ENCODE results near the gene ARHGAP20. TPM values are rescaled to one million over a fixed set of nuclear protein-coding genes. Genes with fewer than 3 reads are reported as not detected.
"Not testable (repeated sequence)": the region's sequence is repeated elsewhere in the genome, so short reads cannot be mapped to it uniquely, and the experiment has no call there.

The ARHGAP20 gene
- total RNA-seq, 1 experiment from 2014 or later, result not detected

DNA sequence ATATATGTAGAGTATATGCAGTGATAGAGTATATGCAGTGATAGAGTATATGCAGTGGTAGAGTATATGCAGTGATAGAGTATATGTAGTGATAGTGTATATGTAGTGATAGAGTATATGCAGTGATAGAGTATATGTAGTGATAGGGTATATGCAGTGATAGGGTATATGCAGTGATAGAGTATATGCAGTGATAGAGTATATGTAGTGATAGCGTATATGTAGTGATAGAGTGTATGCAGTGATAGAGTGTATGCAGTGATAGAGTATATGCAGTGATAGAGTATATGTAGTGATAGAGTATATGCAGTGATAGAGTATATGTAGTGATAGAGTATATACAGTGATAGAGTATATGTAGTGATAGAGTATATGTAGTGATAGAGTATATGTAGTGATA lies 92.9 kb downstream of the ARHGAP20 start:
- DNase-seq (ENCODE audit: extremely low read depth, low read depth), result not testable (repeated sequence)

DNA sequence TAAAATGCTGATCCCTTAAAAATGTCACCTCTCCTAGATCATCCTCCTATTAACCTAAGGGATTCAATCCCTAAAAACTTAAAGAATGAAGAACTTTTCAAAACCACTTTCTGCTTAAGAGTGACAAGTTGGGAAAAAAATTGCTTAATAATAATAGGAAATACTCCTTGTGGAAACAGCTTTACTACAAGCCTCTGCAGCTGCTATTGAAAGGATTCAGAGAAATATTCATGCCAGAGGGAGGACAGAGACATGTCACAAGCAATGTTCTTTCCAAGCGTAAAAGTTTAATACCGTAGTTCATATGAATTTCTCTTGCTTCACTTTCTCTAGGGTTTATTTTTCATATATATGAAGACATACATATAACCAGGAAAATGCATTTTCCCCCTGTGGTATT lies 98.2 kb downstream of the ARHGAP20 start:
- DNase-seq (ENCODE audit: extremely low read depth, low read depth), result no peak

DNA sequence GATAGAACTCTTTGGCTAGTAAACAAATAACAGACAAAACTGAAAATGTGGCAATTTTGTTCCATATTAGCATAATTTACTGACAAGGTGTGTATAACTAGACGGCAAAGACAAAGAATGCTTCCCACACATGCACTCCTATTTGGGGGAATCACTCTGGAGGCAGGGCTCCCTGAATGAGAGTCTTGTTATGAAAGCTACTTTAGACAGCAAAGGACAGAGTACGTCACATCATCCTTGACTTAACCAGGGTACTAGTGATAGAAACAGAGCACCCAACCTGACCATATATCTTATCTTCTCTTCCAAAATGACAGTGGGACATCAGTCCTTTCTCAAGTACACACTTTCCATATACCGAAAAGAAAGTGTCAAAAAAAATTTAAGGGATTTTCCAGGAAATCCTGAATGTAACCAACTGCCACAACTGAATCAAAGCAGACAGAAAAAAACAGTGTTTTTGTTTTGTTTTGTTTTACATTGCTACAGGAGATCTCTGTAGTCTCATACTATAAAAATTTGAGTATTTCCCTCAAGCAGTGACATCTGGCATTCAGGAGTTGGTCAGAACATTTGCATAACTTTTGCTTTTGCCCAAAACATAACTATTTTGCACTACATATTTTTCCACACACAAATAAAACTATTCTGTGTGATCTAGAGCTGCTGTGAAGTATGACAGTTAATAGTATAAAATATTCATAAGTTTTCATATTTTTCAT lies 98.9 kb downstream of the ARHGAP20 start:
- no peak for DNase-seq (ENCODE audit: extremely low read depth, low read depth)

DNA sequence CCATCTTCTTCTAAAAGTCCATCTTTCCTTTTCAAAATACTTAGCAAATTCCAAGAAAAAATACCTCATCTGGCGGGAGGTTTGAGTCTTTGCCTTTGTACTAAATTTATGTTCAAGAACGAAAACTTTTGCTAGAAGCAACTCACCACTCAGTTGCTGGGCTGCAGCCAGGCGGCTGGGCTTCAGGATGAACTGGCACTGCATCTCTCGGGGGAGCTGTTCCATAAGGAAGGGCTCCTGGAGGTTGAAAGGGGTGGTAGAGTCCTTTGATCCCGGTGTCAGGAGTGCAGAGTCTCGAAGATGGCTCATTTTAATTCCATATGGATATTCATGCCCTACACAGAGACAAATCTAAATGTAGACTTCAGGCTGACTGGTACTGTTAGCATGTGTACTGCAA lies 105.8 kb downstream of the ARHGAP20 start:
- DNase-seq (ENCODE audit: extremely low read depth, low read depth), result no peak

DNA sequence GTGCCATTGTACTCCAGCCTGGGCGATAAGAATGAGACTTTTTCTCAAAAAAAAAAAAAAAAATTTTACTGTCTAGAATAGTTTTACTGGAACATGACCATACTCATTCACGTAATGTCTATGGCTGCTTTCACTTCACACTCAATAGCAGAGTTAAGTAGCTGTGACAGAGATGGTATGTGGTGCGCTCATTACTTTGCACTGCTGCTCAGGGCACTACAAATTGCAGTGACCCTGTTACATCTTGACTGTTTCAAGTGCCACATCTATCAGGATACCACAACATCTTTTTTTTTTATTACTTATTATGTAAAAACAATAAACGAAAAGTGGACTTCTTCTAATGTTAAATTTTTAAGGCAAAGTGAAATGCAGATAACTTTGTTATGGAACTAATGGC lies 110.3 kb downstream of the ARHGAP20 start:
- no peak for DNase-seq (ENCODE audit: extremely low read depth, low read depth)

DNA sequence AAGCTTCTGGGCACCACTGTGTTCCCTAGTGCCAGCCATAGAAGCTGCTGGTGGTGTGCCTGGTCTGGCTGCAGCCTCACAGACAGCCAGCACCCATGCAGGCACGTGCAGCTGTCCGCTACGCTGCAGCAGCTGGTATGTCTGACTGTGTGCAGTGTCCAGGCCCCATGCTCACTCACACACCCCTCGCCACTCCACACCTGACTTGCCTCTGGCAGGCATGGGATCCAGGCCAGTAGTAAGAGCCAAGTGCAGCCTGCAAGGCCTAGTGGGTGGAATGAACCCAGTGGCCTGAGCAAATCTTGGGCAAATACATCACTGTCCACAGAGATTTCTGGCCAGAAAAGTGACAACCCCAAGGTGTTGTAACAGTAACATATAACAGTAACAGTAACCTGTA lies 111.9 kb downstream of the ARHGAP20 start:
- no peak for DNase-seq (ENCODE audit: extremely low read depth, low read depth)

DNA sequence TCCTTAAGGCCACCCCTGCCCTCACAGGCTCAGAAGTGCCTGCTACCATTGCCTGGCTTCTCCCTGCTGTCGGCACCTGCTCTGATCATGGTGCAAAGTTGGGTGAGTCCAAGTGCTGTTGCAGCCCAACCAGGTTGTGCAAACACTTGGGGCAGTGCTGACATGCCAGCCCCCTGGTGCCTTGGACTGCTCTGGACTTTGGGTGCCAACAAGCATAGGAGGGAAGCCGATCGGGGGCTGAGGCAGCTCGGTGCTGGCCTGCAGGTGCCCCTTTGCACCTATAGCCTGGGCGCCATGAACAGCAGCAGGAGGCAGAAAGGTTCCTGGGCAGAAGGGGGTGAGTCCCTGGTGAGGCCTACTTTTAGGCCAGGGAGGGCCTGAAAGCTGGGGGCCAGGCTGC lies 113.0 kb downstream of the ARHGAP20 start:
- DNase-seq (ENCODE audit: extremely low read depth, low read depth), result no peak

DNA sequence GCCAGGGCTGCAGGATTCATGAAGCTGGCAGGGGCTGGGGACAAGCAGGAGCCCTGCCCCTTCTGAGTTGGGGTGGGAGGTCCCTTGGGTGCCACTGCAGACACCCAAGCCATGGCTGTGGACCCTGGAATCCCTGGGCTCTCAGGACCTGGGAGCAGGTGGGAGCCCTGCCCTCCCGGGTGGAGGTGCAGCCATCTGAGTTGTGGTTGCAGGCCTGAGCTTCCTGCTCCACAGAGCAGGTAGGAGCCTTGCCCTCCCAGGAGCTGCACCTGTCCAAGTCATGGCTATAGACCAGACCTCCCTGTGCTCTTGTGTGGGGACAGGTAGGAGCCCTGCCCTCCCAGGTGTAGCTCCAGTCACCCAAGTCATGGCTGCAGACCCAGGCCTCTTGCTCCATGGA lies 113.5 kb downstream of the ARHGAP20 start:
- DNase-seq (ENCODE audit: extremely low read depth, low read depth), result no peak

DNA sequence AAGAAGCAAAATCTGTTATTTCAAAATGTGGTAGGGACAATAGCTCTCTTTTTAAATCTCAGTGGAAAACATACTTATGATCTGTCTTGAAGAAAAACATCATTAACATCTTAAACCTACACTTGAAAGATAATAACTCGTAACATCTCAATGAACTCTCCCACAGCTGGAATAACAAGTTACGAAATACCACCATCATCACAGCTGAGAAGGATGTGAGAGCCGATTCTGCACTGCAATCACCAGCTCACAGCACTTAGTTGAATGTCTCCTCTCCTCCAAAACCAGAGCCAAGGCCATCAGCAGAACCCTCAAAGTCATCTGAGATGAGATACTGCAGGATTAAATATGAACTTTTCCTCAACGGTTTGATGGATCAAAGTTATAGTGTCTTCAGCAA lies 124.3 kb downstream of the ARHGAP20 start:
- no peak for DNase-seq (ENCODE audit: extremely low read depth, low read depth)

DNA sequence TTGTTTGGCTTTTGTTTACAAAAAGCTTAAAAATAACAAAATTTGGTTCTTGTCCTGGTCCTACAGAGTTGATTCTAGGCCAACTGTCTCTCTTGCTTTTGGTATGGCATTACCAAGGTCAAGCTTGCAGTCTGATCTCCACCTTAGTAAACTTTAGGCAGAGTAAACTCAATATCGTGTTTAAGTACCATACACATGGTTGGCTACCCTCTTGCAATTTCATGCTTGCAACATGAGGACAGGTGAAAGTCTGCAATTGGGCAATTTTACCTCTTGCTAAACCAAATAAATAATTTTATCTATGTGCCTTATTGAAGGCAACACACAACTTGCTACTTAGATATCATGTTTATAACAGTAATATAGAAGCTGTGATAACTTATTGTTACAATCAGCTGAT lies 125.1 kb downstream of the ARHGAP20 start:
- no peak for DNase-seq (ENCODE audit: extremely low read depth, low read depth)

DNA sequence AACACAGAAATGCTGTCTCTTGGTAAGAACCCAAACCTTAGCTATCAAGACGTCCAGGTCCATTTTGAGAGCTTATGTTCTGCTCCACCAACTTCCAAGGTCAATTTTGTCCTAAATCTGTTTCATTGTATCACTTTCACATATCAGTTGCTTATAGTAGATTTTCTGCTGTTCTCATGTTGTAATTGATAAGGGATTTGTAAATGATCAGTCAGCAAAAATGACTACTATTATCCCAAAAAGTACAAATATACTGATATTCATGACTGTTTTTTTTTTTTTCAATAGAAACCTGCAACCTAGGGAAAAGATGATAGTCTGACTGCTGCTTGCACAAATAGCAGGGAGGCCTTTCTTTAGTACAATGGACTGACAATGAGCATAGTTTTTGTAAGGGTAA lies 128.1 kb downstream of the ARHGAP20 start:
- DNase-seq (ENCODE audit: extremely low read depth, low read depth), result no peak

DNA sequence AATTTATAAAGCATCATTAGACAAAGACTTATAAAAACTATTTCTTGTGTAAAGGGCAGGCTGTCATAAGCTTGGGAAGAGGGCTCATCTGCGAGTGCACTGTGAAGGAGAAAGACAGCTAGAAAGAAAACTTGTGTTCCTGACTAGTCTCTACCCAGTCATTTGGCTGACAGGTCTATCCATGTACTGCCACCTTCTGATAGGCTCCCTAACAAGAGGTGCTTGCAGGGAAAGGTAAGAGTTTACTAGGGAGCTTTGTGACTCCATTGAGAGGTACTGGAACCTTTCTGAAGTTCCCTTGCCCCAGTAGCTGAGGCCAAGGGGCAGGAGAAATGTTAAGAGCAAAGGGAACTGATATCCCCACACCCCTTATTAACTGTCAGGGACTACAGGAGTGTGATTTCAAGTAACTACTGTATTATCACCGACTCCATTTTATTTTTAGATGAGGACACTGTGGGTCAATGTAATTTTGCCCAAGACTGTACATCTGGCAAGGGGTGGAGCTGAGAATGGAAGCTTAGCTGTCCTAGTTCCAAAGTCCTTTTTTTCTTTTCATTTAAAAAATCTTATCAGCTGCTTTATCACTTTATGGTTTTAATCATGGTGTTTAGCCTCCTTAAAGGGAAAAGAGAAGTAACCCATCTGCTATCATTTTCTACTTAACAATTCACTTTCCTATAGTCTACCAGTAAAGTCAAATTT lies 129.4 kb downstream of the ARHGAP20 start:
- DNase-seq (ENCODE audit: extremely low read depth, low read depth), result no peak

DNA sequence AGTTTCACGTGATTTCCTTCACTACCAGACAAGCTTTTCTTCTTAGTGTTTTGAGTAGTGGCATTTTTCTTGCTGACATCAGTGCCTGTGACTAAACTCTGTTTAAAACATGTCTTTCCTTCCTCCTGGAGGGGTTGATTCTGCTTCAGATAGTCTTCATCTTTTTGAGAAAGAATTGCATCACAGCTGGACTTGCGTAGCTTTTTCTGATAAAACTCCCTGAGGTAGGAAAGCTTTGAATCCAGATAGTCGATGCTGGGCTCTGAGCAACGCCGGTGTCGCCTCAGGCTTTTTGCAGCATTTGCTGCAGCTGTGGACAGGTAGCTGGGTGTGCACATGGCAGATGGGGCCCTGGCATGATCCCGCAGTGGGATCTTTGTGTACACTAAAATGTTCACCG lies 131.7 kb downstream of the ARHGAP20 start:
- DNase-seq (ENCODE audit: extremely low read depth, low read depth), result no peak

DNA sequence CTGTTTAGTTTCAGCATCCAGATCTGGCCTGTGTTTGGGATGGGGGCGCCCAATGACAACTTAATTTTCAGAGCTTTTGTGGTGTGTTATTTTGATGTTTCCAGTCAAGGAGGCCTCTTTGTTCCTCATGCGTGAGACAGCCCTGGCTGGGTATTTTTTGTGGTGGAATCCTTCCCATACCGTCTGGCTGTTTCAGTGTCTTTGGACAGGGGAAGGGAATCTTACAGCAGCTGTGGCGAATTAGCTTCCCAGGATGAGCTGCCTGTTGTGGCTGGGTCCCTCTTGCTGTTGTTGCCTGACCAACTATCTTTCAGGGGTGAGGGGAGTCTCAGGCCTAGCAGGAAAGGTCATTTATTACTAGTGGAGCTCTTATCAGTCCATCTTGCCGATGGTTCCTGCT lies 138.8 kb downstream of the ARHGAP20 start:
- no peak for DNase-seq (ENCODE audit: extremely low read depth, low read depth)

DNA sequence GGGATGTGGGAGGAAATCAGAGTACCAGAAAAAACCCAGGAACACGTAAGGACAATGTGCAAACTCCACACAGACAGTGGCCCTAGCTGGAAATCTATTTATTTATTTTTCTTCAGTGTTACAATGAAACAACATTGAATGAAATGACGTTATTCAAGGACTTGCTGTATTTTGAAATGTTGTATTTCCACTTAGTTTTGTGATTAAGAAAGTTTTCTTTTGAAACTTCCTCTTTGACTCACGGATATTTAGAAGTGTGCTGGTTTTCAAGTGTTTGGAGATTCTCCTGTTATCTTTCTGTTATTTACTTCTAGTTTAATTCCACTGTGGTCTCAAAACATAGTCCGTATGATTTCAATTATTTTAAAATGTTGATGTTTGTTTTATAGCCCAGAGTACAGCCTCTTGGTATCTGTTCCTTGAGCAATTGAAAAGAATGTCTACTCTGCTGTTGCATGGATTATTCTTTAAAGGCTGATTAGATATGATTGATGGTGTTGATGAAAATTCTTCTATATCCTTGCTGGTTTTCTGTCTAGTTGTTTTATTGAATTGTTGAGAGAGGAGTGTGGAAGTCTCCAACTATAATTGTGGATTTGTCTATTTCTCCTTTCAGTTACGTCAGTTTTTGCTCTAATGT lies 141.0 kb downstream of the ARHGAP20 start:
- DNase-seq (ENCODE audit: extremely low read depth, low read depth), result no peak

DNA sequence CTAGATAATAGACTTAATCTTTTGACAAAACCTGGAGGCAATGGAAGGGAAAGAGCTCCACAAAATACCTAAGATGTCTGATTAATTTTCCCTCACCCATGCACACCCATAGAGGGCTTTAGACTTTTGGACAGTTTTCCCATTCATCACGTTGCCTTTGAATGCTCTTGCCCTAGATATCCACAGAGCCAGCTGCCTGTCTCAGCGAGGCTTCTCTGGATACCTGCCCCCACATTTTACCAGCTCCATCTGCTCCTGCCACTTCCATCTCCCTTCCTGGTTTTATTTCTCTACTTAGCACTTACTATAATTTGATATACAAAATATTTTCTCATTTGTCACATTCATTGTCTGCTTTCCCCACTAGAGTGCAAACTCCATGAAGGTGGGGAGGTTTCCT lies 145.7 kb downstream of the ARHGAP20 start:
- no peak for DNase-seq (ENCODE audit: extremely low read depth, low read depth)

DNA sequence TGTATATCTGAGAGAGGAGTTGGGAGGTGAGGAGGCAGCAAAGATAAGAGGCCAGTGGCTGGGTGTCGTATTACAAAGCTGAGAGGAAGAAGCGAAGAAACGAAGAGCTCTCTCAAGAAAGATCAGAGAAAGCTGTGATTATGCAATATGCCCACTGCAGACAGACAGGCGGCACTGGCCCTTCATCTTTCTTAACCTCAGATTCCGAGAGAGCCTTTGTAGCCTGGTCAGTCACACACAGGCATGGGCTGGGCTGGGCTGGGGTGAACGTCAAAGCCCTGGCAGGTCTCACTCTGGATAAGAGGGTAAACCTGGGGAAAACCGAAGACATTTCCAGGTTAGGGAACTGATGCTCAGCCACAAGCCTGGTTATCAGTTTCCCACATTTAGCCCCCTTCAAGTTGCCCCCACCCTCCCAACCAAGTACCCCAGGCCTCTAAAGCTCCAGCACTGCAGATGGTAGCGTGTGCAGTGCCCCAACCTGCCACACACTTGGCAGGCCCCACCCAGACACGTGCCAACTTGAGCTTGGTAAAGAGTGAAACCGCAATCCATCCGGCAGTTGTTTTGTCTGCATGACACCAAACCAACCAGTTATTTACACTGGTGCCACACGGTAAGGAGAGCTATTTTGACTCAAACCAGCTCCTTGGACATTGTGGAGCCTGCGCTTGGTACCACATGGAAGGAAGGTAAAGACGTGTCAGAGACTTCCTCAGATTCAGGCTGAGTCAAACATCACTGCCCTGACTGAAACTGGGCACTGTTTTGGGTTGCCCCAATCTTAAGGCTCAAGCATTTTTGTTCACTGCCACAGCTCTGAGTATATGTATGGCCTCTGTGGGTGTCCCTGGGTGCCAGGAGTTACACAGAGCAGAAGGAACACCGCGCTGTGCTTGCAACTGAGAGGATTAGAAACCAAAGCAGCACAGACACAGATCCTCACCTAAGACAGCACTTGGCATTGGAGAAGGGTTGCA lies 146.6 kb downstream of the ARHGAP20 start:
- no peak for DNase-seq (ENCODE audit: extremely low read depth, low read depth)

DNA sequence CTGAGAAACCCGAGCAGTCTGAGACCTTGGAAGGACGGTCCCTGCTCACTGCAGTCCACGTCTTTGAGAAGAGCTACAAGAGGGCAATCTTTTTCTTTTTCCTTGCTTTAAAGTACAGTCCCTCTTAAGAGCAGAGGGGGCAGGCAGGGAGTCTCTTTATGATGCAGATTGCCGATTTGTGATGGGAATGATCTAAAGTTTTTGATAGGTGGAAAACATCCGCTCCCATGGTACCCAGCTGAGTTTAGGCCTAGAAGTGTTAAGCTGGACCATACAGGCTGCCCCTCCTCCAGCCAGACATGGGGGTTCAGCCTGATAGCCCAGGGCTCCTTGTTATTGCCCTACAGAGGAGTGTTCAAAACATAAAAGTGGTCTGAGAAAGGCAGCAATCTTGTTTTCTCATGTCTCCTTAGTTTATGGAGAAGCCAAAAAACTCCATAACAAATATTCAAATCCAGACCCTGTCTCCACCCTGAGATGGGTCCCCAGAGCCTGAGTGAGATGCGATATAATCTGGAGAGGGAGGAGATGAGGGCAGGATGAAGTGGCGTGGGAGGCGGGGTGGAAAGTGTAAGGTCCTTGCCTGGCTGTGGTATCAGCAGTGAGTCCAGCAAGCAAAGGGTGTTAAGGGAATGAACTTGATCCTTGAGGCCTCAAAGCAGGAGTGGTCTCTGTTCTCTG lies 147.4 kb downstream of the ARHGAP20 start:
- no peak for DNase-seq (ENCODE audit: extremely low read depth, low read depth)

DNA sequence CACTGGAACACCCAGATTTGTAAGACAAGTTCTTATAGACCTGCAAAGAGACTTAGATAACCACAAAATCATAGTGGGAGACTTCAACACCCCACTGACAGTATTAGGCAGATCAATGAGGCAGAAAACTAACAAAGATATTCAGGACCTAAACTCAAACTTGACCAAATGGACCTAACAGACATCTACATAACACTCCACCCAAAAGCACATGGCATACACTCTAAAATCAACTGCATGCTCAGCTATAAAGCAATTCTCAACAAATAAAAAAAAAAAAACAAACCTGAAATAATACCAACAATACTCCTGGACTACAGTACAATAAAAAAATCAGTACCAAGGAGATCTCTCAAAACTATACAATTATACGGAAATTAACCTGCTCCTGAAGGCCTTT lies 167.5 kb downstream of the ARHGAP20 start:
- DNase-seq (ENCODE audit: extremely low read depth, low read depth), result no peak

DNA sequence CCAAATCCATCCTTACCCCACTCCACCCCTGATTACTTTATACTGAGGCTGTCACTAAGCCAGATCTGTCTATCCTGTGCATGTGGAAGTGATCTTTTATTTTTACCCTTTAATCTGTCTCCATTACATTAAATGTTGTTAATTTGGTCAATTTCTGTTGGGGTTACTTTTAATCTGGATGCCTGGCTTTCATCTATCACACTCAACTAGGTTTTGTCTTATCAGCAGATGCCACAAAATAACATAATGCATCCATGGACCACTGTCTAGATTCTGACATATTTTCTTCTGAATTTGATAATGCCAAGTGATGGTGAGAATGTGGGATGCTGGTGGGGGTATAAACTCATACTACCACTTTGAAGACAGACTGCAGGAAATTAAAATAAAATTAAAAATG lies 174.1 kb downstream of the ARHGAP20 start:
- no peak for DNase-seq (ENCODE audit: extremely low read depth, low read depth)

Measured in NCI-H460 (cell line).